Measurements from ENCODE around the gene ARAF.
A peak's percentile ranks its signal among the peaks of the same experiment; 100 is the strongest.
"Not testable (repeated sequence)": the region's sequence is repeated elsewhere in the genome, so short reads cannot be mapped to it uniquely, and the experiment has no call there.

ARAF gene

GRCh38 chrX:47590984-47591383 is 30.0 kb downstream of the ARAF start:
- no peak overlapping the region for H3K27ac ChIP-seq
- no peaks in the 10 kb centered on the region for H3K27me3 ChIP-seq
- no peak for TF ChIP-seq CTCF (IDR thresholded peaks at IDR 0.05)
- H3K4me1 ChIP-seq: peaks cover 0 to 12% (median 3%) of the 10 kb centered on the region in 4 donors
- H3K9me3 ChIP-seq: no peaks in the 10 kb centered on the region
- intact Hi-C loops (cut with DNase I; ENCODE audit: low total_unique reads): no loop called here
- no peak overlapping the region for H3K4me3 ChIP-seq
- H3K36me3 ChIP-seq: no peaks in the 10 kb centered on the region
- no peak for DNase-seq

GRCh38 chrX:47593522-47593921 is 32.5 kb downstream of the ARAF start:
- no peak for DNase-seq
- H3K4me3 ChIP-seq: no peak overlapping the region
- no peak overlapping the region for H3K27ac ChIP-seq
- no peaks in the 10 kb centered on the region for H3K27me3 ChIP-seq
- peaks cover 0 to 16% (median 16%) of the 10 kb centered on the region in 3 donors for H3K9me3 ChIP-seq
- H3K4me1 ChIP-seq: peaks cover 0 to 13% (median 3%) of the 10 kb centered on the region in 4 donors
- no peak for TF ChIP-seq CTCF (IDR thresholded peaks at IDR 0.05)
- intact Hi-C loops (cut with DNase I; ENCODE audit: low total_unique reads): no loop called here
- no peaks in the 10 kb centered on the region for H3K36me3 ChIP-seq

GRCh38 chrX:47595716-47596251 is 34.8 kb downstream of the ARAF start:
- peaks cover 0 to 28% (median 25%) of the 10 kb centered on the region in 3 donors for H3K9me3 ChIP-seq
- H3K36me3 ChIP-seq: no peaks in the 10 kb centered on the region
- H3K4me3 ChIP-seq: no peak overlapping the region
- peaks cover 0 to 13% (median 3%) of the 10 kb centered on the region in 4 donors for H3K4me1 ChIP-seq
- no peaks in the 10 kb centered on the region for H3K27me3 ChIP-seq
- intact Hi-C loops (cut with DNase I; ENCODE audit: low total_unique reads): no loop called here
- peak overlapping the region; percentile 49 to 63 for H3K27ac ChIP-seq
- peak in 1 of 2 donors; percentile 27 for DNase-seq
- TF ChIP-seq CTCF (IDR thresholded peaks at IDR 0.05): no peak

GRCh38 chrX:47596256-47596655 is 35.3 kb downstream of the ARAF start:
- peak overlapping the region; percentile 49 to 63 for H3K27ac ChIP-seq
- no peak overlapping the region for H3K4me3 ChIP-seq
- peaks cover 0 to 13% (median 3%) of the 10 kb centered on the region in 4 donors for H3K4me1 ChIP-seq
- H3K36me3 ChIP-seq: no peaks in the 10 kb centered on the region
- TF ChIP-seq CTCF (IDR thresholded peaks at IDR 0.05): no peak
- intact Hi-C loops (cut with DNase I; ENCODE audit: low total_unique reads): no loop called here
- DNase-seq: no peak
- H3K9me3 ChIP-seq: peaks cover 0 to 30% (median 28%) of the 10 kb centered on the region in 3 donors
- H3K27me3 ChIP-seq: no peaks in the 10 kb centered on the region

- H3K4me1 ChIP-seq: peaks cover 0 to 13% (median 3%) of the 10 kb centered on the region in 4 donors
- H3K4me3 ChIP-seq: no peak overlapping the region
- intact Hi-C loops (cut with DNase I; ENCODE audit: low total_unique reads): no loop called here
- H3K27me3 ChIP-seq: no peaks in the 10 kb centered on the region
- no peak for DNase-seq
- H3K9me3 ChIP-seq: peaks cover 0 to 32% (median 28%) of the 10 kb centered on the region in 3 donors
- H3K27ac ChIP-seq: no peak overlapping the region
- H3K36me3 ChIP-seq: no peaks in the 10 kb centered on the region
- no peak for TF ChIP-seq CTCF (IDR thresholded peaks at IDR 0.05)
Observed at GRCh38 chrX:47597222-47597621, 36.2 kb downstream of the ARAF start.

- DNase-seq; H3K36me3 ChIP-seq; H3K27me3 ChIP-seq; H3K27ac ChIP-seq; H3K4me1 ChIP-seq; intact Hi-C loops (cut with DNase I; ENCODE audit: low total_unique reads); H3K4me3 ChIP-seq: not testable (repeated sequence)
- H3K9me3 ChIP-seq: peaks cover 0 to 20% (median 11%) of the 10 kb centered on the region in 3 donors
Observed at GRCh38 chrX:47603125-47603524, 42.1 kb downstream of the ARAF start.

All from tibial artery (tissue), 4 donors.